NCI-H2029 treated with DMSO at 0.1 percent for 48 hours (cell line): ENCODE data around the gene TNP2.

Experiments used
- DNase-seq: peaks from one replicate; lab custom pipeline; 2025; lab: John Stamatoyannopoulos, UW

The TNP2 gene

DNA sequence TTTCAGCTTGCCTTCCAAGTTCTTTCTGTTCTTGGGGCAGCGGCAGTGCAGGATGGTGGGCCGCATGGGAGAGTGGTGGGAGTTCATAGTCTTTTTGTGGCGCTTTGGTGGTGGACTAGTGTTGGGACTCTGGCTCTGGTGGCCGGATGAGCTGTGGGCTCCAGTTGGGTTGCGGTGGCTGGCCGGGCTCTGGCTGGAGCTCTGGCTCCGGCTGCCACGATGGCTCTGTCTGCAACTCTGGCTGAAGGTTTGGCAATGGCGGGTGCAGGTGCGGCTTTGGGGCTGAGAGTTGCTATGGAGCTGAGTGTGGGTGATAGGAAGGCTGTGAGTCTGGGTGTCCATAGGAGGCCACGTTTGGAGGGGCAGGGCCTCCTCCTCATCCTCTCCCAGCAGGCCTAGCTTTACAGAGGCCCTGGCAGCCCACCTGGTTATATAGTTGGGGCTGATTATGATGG is at the start of gene TNP2:
Gene TNP2, minus strand, starts transcription at position 405 of the 455 bp plus-strand sequence. Its CDS starts 63 bp downstream, at position 342.
- DNase-seq = no peak

DNA sequence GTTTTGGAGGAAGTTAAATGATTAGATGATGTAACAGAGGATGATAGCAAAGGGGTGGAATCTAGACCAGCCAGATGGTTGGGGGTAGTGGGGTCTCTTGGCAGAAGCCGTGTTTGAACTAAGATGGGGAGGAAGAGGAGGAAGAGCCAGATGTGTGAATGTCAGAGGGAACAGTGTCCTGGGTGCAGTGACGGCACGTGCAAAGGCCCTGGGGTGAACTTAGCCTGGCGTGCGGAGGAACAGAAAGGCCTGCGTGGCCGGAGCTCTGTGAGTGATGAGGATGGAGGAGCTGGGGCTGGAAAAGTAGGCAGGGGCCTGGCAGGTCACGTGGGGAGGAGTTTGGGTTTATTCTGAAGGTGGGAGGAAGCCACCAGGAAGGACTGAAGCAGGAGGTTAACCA is 49.7 kb upstream of the TNP2 start:
- DNase-seq = no peak

DNA sequence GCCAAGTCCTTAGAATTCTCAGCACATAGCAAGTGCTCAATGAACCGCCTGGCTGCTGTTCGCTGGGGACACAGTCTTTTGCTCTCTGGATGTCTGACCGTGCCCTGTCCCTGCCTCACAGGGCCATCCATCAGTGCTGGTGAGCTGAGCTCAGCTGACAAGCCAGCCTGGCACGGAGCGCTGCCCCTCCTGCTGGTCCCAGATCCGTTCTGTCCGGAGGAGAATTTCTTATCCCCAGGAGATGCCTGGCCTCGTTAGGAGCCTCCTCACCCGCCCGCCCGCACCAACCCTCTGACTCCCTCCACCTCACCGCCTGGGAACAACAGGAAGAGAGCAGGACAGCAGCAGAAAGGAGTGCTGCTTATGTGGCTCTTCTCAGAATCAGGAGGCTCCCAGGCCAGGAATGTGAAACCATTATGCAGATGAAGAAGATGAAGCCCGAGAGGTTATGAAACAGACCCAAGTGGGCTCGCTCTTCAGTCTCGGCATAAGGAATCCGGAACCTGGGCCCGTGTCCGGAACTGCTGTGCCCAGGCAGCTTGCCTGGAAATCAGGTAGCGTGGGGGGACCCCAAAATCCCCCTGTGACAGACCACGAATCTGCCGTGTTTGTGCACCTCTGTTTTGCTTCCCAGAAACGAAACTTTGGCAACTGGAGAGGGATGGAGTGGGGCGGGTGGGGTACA is 47.3 kb upstream of the TNP2 start:
- DNase-seq = no peak

DNA sequence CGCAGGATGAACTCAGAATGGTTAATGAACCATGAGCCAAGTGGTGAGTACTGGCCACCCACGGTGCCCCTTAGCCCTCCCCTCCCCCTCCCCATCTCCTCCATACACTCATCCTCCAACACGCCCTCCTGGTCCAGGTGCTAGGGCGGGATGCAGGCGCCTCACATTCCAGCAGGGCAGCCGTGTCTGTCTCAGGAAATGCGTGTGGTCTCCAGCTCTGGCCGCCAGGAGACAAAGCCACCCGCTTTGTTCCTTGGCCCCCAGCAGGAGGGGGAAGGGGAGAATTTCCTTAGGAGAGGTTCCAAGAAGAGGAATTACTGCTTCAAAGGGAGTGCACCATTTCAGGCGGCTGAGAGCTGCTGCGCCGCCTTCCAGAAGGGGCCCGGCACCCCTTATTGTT is 46.4 kb upstream of the TNP2 start:
- no peak for DNase-seq

DNA sequence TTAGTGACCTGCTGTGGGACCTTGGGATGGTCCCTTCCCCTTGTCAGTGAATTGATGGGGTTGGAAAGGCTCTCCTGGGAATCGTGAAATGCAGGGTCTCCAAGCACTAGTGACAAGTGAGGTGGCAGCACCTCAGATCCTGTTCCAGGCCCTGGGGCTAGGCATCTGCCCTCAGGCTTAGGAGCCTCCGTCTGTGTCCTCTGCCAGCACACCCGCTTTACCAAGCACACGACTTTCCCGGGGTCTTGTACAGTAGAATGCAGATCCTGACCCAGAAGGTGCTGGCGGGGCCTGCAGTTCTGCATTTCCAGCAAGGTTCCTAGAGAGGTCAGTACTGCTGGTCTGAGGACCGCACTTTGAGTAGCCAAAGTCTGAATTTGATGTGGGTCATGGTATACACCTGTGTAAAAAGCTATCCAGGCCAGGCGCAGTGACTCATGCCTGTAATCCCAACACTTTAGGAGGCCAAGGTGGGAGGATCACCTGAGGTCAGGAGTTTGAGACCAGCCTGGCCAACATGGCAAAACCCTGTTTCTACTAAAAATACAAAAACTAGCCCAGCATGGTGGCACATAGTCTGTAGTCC is 45.3 kb upstream of the TNP2 start:
- DNase-seq = no peak

DNA sequence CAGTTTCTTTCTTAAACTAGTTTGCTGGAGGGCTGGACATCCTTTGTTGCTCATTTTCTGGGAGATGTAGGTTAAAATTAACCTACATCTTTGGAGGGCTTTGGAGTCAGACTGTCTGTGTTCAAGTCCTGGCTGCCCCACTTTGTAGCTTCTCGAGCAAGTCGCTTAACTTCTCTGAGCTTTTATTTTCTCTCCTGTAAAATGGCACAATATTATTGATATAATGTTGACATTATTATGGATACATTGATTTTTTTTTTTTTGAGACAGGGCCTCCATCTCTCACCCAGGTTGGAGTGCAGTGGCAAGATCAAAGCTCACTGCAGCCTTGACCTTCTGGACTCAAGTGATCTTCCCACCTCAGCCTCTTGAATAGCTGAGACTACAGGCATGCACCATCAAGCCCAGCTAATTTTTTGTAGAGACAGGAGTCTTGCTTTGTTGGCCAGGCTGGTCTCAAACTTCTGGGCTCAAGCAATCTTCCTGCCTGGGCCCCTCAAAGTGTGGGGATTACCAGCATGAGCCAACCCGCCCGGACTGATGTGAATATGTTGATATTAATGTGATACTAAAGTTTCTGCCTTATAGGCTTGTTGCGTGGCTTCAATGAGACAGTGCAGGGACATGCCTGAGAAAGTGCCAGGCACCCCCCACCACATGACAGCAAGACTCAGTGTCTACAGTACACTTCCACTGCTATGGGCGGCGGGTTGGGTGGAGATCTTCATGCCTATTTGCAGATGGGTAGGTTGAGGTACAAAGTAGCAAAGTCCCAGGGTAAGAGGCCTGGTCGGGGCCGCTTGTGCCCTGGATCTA is 44.6 kb upstream of the TNP2 start:
- no peak for DNase-seq

DNA sequence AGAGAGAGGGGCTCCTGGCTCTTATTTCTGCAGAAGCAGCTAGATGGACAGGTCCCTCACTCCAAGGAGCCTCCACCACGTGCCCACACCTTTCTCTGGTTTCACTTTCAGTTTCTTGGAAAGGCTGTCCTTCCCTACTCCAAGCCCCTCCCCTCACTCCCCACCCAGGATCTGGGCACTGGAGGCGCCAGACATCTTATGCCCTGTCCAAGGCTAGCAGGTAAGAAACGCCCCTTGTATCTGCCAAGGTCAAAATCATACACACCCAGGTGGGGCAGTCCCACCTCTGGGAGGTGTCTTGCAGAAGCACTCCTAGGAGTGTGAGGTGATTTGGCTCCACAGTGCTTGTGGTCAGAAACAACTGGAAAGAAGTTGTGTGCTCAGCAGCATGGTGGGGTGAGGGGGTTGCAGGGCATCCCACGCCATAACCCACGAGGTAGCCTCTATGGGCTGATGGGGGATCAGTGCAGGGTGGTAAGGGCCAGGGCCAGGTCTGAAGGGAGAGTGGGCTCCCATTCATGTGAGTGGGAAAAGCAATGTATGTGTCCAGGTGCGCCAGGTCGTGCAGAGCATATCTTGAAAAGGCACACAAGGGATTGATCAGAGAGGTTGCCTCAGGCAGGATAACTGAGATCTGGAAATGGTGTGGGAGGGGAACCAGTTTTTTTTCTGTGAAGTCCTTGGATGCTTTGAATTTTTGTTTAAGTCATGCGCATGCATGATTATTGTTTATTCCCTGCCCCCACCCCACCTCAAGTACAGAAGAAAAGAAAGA is 43.8 kb upstream of the TNP2 start:
- no peak for DNase-seq

DNA sequence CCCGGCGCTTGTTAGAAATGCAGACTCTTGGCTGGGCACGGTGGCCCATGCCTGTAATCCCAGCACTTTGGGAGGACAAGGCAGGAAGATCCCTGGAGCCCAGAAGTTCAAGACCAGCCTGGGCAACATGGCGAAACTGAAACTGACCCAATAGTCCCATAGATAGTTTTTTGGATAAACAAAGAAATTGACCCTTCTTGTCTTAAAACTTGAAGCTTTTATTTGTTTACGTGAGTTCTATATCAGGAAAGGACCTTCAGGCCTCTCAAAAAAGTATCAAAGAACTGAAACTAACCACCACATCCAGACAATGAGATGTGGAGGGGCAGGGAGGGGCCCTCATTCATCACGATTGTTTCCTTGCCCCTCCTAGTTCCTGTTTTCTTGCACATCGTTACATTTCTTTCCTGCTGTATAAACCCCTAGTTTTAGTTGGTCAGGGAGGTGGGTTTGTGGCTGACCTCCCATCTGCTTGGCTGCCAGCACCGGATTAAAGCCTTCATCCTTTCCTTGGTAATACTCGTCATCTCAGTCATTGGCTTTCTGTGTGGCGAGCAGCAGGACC is 42.0 kb upstream of the TNP2 start:
- no peak for DNase-seq

DNA sequence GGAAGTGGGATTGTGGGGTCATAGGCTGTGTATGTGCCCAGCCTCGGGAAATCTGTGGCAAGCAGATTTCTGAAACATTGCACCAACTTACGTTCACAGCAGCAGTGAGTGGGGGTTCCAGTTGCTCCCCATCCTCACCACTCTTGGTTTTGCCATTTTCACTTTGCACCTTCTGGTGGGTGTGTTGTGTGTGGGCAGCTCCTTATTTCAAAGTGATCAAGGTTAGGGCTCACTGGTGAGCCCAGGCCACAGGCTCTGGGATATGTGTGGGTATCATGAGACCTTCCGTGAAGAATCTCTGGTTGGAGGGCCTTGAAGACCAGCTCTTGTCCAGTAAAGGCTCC is 41.5 kb upstream of the TNP2 start:
- DNase-seq = no peak

DNA sequence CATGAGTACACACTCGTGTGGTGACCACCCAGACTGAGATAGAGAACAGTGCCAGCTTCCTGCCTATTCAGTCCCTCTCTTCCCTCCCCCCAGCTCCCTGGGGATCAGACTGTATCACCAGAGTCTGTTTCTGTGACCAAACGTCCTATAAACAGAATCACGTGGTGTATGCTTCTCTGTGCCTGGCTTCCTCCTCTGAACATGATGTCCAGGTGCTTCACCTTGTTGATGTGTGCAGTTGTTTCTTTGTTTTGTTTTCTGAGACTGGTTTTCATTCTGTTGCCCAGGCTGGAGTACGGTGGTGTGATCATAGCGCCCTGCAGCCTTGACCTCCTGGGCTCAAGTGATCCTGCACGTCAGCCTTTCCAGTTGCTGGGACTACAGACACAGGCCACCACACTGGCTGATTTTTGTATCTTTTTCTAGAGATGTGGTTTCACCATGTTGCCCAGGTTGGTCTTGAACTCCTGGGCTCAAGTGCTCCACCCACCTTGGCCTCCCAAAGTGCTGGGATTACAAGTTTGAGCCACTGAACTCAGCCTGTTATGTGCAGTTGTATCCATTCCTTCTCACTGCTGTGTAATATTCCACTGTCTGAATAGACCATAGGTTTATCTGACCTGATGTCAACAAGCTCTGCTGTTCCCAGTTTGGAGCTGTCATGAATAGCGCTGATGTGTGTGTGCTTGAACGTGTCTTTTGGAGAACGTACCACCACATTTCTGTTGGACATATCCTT is 40.9 kb upstream of the TNP2 start:
- peak; percentile 41 for DNase-seq

DNA sequence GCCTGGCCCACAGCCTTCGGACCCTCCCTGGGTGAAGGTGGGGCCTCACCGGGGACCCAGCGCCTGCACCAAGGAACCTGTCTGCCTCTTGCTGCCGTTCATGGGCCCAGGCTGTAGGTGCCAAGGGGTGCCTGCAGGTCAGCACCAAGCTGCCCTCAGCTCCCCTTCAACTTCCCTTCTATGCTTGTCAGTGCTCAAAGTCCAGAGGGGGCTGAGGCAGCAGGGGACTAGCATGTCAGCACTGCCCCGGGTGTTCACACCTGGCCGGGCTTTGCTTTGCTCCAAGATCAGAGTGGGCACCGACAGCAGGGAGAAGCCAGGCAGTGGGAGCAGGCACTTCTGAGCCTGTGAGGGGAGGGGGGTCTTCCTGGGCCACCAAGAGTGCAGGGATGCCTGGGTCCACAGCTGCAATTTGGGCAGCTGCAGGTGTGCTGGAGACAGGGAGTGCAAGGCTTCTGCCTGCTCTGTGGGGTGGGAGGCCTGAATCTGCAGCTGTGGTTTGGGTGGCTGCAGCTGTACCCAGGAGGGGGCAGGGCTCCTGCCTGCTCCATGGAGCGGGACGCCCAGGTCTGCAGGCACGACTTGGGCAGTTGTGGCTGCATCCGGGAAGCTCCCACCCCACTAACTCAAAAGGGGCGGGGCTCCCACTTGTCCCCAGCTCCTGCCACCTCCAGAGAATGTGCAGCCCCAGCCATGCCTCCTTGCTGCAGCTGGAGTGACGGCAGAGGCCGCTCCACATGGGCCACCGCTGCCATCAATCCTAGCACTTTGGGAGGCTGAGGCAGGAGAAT is 39.6 kb upstream of the TNP2 start:
- DNase-seq = no peak

DNA sequence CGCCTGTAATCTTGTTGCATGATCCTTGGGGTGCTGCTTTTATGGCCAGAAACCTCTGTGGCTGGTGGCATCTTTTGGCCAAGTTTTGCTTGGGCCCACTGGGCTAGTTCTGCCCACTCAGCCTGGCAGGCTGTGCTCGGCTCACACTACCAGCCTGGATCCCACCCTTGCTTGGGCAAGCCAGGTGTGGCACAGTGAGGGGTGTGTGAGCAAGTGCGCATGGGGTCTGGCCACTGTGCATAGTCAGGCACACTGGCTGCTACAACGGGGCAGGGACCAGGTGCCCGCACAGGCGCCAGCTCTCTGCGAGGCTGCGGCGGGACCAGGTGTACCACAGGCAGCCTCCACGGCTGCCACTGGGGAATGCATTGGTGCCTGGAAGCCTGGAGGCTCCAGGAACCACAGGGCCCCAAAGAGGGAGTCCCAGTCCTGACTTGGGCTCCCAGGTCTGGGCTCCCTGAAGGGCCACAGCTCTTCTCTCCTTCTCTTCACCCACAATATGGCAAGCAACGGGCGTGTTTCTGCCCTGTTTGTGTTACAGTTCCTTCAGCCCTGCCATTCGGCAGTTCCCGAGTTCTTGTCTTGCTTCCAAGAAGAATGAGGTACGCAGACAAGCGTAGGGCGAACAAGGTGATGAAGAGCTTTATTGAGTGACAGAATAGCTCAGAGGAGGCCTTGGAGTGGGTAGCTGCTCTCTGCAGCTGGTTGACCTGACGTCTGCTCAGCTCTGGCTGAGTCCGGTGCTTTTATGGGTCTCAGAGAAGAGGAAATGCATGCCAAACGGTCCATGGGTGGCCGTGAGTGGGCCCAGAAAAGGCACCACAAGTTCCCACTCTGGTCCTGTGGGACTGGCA is 38.7 kb upstream of the TNP2 start:
- DNase-seq = no peak

DNA sequence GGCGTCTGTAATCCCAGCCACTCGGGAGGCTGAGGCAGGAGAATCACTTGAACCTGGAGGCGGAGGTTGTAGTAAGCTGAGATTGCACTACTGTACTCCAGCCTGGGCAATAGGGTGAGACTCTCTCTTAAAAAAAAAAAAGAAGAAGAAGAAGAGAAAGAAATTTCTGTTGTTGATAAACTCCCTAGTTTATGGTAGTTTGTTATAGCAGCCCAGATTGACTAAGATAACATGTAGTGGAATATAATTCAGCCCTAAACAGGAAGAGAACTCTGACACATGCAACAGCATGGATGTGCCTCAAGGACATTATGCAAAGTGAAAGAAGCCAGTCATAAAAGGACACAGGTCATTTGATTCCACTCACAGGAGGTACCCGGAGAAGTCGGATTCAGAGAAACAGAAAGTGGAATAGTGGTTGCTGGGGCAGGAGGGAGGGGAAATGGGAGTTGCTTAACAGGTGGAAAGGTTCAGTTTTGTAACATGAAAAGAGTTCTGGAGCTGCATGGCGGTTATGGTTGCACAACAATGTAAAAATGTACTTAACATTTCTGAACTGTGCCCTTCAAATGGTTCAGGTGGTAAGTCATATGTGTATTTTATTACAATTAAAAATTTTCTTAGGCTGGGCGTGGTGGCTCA is 38.0 kb upstream of the TNP2 start:
- DNase-seq = no peak

DNA sequence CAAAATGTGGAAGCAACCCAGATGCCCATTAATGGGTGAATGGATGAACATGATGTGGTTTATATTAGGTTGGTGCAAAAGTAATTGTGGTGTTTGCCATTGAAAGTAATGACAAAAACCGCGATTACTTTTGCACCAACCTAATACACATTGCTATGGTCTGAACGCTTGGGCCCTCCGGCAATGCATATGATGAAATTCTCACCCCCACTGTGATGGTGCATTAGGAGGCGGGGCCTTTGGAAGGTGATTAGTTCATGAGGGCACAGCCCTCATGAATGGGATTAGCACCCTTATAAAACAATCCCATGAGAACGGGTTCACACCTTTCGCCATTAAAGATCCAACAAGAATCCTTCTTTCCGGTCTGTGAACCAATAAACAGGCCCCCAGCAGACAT is 37.3 kb upstream of the TNP2 start:
- DNase-seq = no peak

DNA sequence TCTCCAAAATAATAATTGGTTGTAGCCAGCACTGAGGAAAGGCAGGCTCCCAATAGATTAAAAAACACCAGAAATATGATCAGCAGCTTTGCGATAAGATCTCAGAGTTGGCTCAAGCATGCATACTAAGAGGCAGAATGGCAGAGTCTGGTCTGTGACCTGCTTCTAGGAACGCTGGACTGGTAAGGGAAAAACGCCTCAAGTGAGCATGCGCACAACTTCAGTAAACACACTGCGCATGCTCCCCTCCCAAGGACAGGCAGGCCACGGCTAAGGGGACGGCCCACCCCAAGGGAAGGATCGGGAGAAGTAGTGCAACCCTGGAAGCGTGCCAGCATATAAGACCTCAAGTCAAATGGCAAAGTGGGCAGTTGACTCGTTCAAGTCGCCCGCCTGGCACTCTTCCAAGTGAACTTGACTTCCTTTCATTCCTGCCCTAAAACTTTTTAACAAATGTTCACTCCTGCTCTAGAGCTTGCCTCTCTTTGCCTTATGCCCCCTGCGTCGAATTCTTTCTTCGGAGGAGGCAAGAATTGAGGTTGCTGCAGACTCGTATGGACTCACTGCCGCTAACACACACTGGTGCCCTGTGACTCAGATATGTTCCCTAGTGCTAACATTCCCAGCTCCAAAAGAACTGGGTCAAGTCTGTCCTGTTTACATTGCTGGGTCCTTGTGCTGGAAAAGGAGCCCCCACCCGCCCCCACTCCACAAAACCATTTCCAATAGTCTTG is 34.4 kb upstream of the TNP2 start:
- peak; percentile 81 for DNase-seq

DNA sequence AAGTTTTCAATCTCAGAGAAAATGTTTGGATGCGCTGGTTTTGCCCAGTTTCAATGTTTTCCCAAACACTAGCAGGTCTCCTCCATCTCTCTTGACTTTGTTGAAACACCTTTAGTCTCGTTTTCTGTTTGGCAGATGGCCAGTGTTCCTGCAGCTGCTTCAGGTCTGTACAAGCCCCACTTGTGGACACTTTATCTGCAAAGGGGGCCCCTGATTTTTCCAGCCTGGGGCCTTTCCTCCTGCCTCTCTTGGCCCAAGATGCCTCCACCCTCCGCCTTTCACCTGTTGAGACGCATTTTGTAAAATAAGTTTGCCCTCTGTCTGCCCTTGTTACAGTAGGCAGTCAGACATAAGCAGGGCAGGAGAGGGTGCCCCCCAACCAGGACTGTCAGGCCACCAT is 33.9 kb upstream of the TNP2 start:
- DNase-seq = peak; percentile 73

DNA sequence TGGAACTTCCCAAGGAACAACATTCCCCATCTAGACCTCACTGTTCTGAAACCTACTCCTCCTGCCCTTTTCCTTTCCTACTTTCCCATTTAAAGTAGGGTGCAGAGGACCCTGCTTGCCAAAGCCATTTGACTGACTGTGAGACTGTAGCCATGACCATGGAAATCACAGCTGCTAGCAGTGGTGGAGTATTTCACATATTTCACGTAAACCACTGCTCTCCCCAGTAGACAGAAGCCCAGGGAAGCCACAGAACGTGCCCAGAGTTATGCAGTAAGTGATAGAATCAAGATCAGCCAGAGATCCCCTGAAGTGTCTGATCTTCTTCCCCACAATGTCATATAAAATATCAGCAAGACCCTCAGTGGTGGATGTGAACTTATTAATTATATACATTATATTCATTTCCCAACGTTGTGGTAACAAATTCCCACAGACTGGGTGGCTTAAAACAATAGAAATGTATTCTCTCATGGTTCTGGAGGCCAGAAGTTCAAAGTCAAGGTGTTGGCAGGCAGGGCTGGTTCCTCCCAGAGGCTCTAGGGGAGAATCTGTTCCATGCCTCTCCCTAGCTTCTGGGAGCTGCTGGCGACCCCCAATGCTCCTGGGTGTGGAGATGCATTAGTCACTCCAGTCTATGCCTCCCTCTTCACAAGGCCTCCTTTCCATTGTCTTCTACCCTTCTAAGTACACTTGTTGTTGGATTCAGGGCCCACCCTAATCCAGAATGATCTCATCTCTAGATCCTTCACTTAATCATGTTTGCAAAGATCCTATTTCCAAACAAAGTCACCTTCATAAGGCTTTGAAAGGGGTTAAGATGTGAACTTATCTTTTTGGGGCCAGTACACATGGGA is 32.7 kb upstream of the TNP2 start:
- peak; percentile 42 for DNase-seq

DNA sequence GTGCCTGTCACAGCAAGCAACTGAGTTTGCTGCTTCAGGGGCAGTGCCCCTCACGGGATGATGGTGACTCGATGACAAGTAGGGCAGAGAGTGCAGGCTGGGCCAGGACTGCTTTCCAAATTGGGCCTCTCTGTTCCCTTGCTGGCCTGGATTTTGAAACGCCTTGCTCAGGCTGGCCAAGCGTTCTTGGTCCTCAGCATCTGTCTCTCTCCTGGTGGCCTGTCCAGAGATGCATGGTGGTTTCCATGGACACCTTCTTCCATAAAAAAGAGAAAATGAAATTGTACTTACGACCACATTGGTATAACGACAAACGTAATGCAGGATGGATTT is 31.4 kb upstream of the TNP2 start:
- DNase-seq = no peak
